Neural cell (in vitro differentiated cells): ENCODE results near the gene SLC4A2. TPM values are rescaled to one million over a fixed set of nuclear protein-coding genes. Genes with fewer than 3 reads are reported as not detected.

ENCODE experiments used
- H2AFZ ChIP-seq: fragments of 200-600, 300-800 bp; sonication (generic), shearing (Covaris generic); 2 replicates; pipeline ENCODE4 v1.6.0; 2014; ENCODE audit warnings: low read depth, mild to moderate bottlenecking, antibody characterized with exemption, low read length, moderate library complexity
- H3F3A ChIP-seq: fragments of 200-600 bp; shearing (Covaris generic); 2 replicates; pipeline ENCODE4 v1.6.1; 2016; ENCODE audit warnings: mild to moderate bottlenecking, moderate library complexity, mixed read lengths, antibody characterized with exemption, low read length; ENCODE audit not compliant: insufficient read depth, poor library complexity, severe bottlenecking
- H3K27ac ChIP-seq: fragments of 200-600, 300-800 bp; sonication (generic), shearing (Covaris generic); 2 replicates; pipeline ENCODE4 v1.5.1; 2014; ENCODE audit warnings: mild to moderate bottlenecking, low read length, moderate library complexity
- H3K27me3 ChIP-seq: fragments of 300-800, 200-600 bp; sonication (generic), shearing (Covaris generic); 2 replicates; pipeline ENCODE4 v1.6.0; 2014; ENCODE audit warnings: mild to moderate bottlenecking, low read depth, low read length, moderate library complexity; ENCODE audit not compliant: insufficient read depth
- H3K36me3 ChIP-seq: fragments of 300-800, 200-600 bp; sonication (generic), shearing (Covaris generic); 2 replicates; pipeline ENCODE4 v1.5.1; 2014; ENCODE audit warnings: mild to moderate bottlenecking, antibody characterized with exemption, low read length, moderate library complexity; ENCODE audit not compliant: insufficient read depth
- H3K4me2 ChIP-seq: fragments of 300-800, 200-600 bp; sonication (generic), shearing (Covaris generic); 2 replicates; pipeline ENCODE4 v1.6.0; 2014; ENCODE audit warnings: mild to moderate bottlenecking, low read length
- H3K4me3 ChIP-seq: fragments of 300-800, 200-600 bp; sonication (generic), shearing (Covaris generic); 2 replicates; pipeline ENCODE4 v1.5.1; 2014; ENCODE audit warnings: mild to moderate bottlenecking, low read length, moderate library complexity
- H3K79me2 ChIP-seq: fragments of 200-600 bp; shearing (Covaris generic); replicated peaks from 2 replicates; pipeline ENCODE4 v1.6.0; 2014; ENCODE audit warnings: mild to moderate bottlenecking, low read length, moderate library complexity; ENCODE audit not compliant: insufficient read depth
- H3K9ac ChIP-seq: fragments of 300-800, 200-600 bp; sonication (generic), shearing (Covaris generic); 2 replicates; pipeline ENCODE4 v1.6.1; 2016; ENCODE audit warnings: mild to moderate bottlenecking, low read length, mixed read lengths
- H3K9me2 ChIP-seq: fragments of 200-600 bp; shearing (Covaris generic); 2 replicates; pipeline ENCODE4 v1.6.1; 2016; ENCODE audit warnings: mild to moderate bottlenecking, low read length, mixed read lengths; ENCODE audit not compliant: insufficient read depth
- H3K9me3 ChIP-seq: fragments of 200-600, 300-800 bp; sonication (generic), shearing (Covaris generic); 2 replicates; pipeline ENCODE4 v1.6.1; 2016; ENCODE audit warnings: mild to moderate bottlenecking, mixed run types, low read length, moderate library complexity, mixed read lengths
- H4K20me1 ChIP-seq: fragments of 200-600 bp; shearing (Covaris generic); 2 replicates; pipeline ENCODE4 v1.6.1; 2016; ENCODE audit warnings: mild to moderate bottlenecking, mixed run types; ENCODE audit not compliant: insufficient read depth
- CTCF ChIP-seq: fragments of 450-650 bp; IDR thresholded peaks from 2 replicates; pipeline ENCODE4 v1.5.1; 2014; ENCODE audit warnings: antibody characterized with exemption, mild to moderate bottlenecking, moderate library complexity; ENCODE audit not compliant: poor library complexity, severe bottlenecking
- EP300 ChIP-seq: fragments of 450-650 bp; conservative IDR thresholded peaks from 2 replicates; pipeline ENCODE4 v1.6.1; 2014; ENCODE audit warnings: antibody characterized with exemption, mild to moderate bottlenecking, moderate library complexity; ENCODE audit not compliant: poor library complexity, severe bottlenecking
- EZH2 ChIP-seq: fragments of 200-600, 300-800 bp; shearing (Covaris generic), sonication (generic); IDR thresholded peaks from 2 replicates; pipeline ENCODE4 v1.6.1; 2014; ENCODE audit warnings: antibody characterized with exemption, low read length, borderline replicate concordance, mild to moderate bottlenecking; ENCODE audit not compliant: insufficient read depth, poor library complexity, severe bottlenecking
- MXI1 ChIP-seq: fragments of 450-650 bp; conservative IDR thresholded peaks from 2 replicates; pipeline ENCODE4 v1.6.1; 2014; ENCODE audit warnings: antibody characterized with exemption, mild to moderate bottlenecking; ENCODE audit not compliant: poor library complexity, severe bottlenecking
- POLR2AphosphoS5 ChIP-seq: IDR thresholded peaks from 2 replicates; pipeline ENCODE4 v1.6.1; 2012
- RAD21 ChIP-seq: fragments of 450-650 bp; conservative IDR thresholded peaks from 2 replicates; pipeline ENCODE4 v1.6.1; 2014; ENCODE audit warnings: antibody characterized with exemption, mild to moderate bottlenecking, moderate library complexity
- REST ChIP-seq: IDR thresholded peaks from 2 replicates; pipeline ENCODE4 v1.6.1; 2012; ENCODE audit warnings: borderline replicate concordance
- SMC3 ChIP-seq: fragments of 450-650 bp; conservative IDR thresholded peaks from 2 replicates; pipeline ENCODE4 v1.6.1; 2014; ENCODE audit warnings: antibody characterized with exemption, mild to moderate bottlenecking, moderate library complexity; ENCODE audit not compliant: poor library complexity
- TAF1 ChIP-seq: IDR thresholded peaks from 2 replicates; pipeline ENCODE4 v1.6.1; 2012; ENCODE audit warnings: low read depth
- polyA plus RNA-seq: library from polyadenylated mRNA; depleted of rRNA; stranded (reverse); fragments of >200 nt; gene quantifications from 2 replicates; pipeline ENCODE4 v1.2.3, GENCODE V29; 2014

The SLC4A2 gene
- polyA plus RNA-seq, 1 donor from 2014 or later, result 2.4 TPM

- Histone ChIP-seq H3K4me3 (no peak overlapping the region), H3K9me2 (no peaks in the 10 kb centered on the region), H3K36me3 (no peaks in the 10 kb centered on the region), H3K9ac (no peak overlapping the region), H3K27me3 (peaks cover 5% of the 10 kb centered on the region), H3F3A (no peaks in the 10 kb centered on the region), H3K79me2 (no peaks in the 10 kb centered on the region), H4K20me1 (no peaks in the 10 kb centered on the region), H3K27ac (no peak overlapping the region), H2AFZ (no peak overlapping the region), H3K4me2 (no peak overlapping the region), H3K9me3 (no peaks in the 10 kb centered on the region)
- no peak for TF ChIP-seq REST
- no peak for TF ChIP-seq SMC3
- no peak for TF ChIP-seq CTCF
- no peak for TF ChIP-seq MXI1
- no peak for TF ChIP-seq EZH2
- no peak for TF ChIP-seq EP300
- TF ChIP-seq TAF1, result no peak
- TF ChIP-seq POLR2AphosphoS5, result no peak
- no peak for TF ChIP-seq RAD21
These were observed 14.1 kb upstream of the SLC4A2 start for GRCh38 chr7:151045262-151045661.

GRCh38 chr7:151045967-151046366 lies 13.4 kb upstream of the SLC4A2 start:
- Histone ChIP-seq H3K27ac (no peak overlapping the region), H3K27me3 (peaks cover 12% of the 10 kb centered on the region), H3K4me3 (no peak overlapping the region), H3K36me3 (no peaks in the 10 kb centered on the region), H3K9me3 (no peaks in the 10 kb centered on the region), H3K9me2 (no peaks in the 10 kb centered on the region), H3K79me2 (no peaks in the 10 kb centered on the region), H4K20me1 (no peaks in the 10 kb centered on the region), H3F3A (no peaks in the 10 kb centered on the region), H2AFZ (no peak overlapping the region), H3K4me2 (no peak overlapping the region), H3K9ac (no peak overlapping the region)
- TF ChIP-seq MXI1, result no peak
- TF ChIP-seq SMC3, result no peak
- no peak for TF ChIP-seq POLR2AphosphoS5
- TF ChIP-seq REST, result no peak
- no peak for TF ChIP-seq RAD21
- TF ChIP-seq EP300, result no peak
- TF ChIP-seq CTCF, result no peak
- TF ChIP-seq EZH2, result no peak
- TF ChIP-seq TAF1, result no peak
